ENCODE results near the gene OTULIN.

The OTULIN gene

GRCh38 chr5:14726066-14726838, 61.7 kb downstream of the OTULIN start:
- Histone ChIP-seq H3K4me3 (no peak overlapping the region), H3K36me3 (peaks cover 4 to 64% (median 18%) of the 10 kb centered on the region in 3 donors), H3K4me1 (peaks cover 0 to 26% (median 22%) of the 10 kb centered on the region in 4 donors), H3K27ac (peak overlapping the region; percentile 32 to 33), H3K9me3 (no peaks in the 10 kb centered on the region), H3K27me3 (no peaks in the 10 kb centered on the region)
- intact Hi-C loops (cut with DNase I; ENCODE audit: low total_unique reads) = loop anchor here (5.0 kb wide), 2 partner anchors 146 to 286 kb away; partner anchors contain the start of gene ANKH
- peak in 1 of 2 donors; percentile 56 for DNase-seq
- no peak for TF ChIP-seq CTCF (IDR thresholded peaks at IDR 0.05)

GRCh38 chr5:14727428-14727865, 62.9 kb downstream of the OTULIN start:
- H3K36me3 ChIP-seq = peaks cover 4 to 75% (median 27%) of the 10 kb centered on the region in 3 donors

DNA sequence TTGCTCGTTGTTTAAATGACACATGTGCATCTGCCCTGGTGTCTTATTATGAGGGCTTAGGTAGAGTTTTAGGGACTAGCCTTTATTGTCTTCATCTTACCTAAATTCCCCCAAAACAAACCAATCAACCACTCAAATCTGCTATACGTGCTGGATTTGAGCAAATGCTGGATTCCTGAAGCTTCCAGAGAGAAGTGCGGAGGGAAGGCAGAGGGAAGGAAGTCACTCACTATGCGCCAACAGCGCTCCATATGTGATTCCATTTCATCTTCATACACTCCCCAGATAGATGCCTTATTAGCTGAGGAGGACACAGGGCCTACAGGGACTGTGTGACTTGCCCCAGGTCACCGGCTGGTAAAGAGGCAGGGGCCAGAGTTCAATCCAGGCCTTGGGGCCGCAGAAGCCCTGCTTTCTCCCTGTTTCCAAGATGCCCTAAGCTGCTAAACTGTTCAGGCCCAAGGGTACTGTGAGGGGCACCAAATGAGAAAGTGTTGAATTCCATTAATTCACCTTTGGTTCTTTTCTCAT, 63.5 kb downstream of the OTULIN start:
- Histone ChIP-seq H3K4me3 (no peak overlapping the region), H3K27me3 (no peaks in the 10 kb centered on the region), H3K36me3 (peaks cover 4 to 79% (median 32%) of the 10 kb centered on the region in 3 donors), H3K9me3 (no peaks in the 10 kb centered on the region), H3K4me1 (peaks cover 0 to 26% (median 22%) of the 10 kb centered on the region in 4 donors), H3K27ac (peak overlapping the region; percentile 32 to 60)
- no peak for TF ChIP-seq CTCF (IDR thresholded peaks at IDR 0.05)
- intact Hi-C loops (cut with DNase I; ENCODE audit: low total_unique reads) = loop anchor here (5.0 kb wide), 2 partner anchors 144 to 284 kb away; partner anchors contain the start of gene ANKH
- DNase-seq = no peak

More at GRCh38 chr5:14727428-14727865, 62.9 kb downstream of the OTULIN start:
- peak; percentile 54 to 85 for DNase-seq
- Histone ChIP-seq H3K4me1 (peaks cover 0 to 26% (median 22%) of the 10 kb centered on the region in 4 donors), H3K27ac (peak overlapping the region; percentile 32 to 60), H3K9me3 (no peaks in the 10 kb centered on the region), H3K4me3 (no peak overlapping the region), H3K27me3 (no peaks in the 10 kb centered on the region)
- peak; percentile 91 to 95 for TF ChIP-seq CTCF (IDR thresholded peaks at IDR 0.05)
- intact Hi-C loops (cut with DNase I; ENCODE audit: low total_unique reads) = loop anchor here (5.0 kb wide), 2 partner anchors 145 to 285 kb away; partner anchors contain the start of gene ANKH

DNA sequence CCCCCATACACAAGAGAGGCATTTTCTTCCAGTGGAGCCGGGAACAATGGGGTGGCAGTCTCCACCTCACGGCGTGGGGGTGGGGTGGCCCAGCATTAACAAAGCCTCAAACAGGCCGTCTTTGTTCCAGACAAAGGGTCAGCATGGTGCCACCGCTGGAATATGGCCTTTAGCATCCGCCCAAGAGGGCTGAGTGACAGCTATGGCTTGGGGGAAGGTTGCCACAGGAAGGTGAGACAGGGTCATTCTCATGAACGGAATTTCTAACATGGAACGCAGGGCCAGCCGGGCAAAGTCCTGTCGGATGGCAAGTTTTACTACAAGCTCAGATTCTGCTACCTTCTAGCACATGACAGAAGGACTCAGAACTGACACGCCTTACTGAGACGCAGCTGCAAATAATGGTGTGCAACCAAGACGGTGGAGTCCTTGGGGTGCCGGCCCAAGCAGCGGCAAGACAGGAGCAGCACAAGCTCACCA, 64.0 kb downstream of the OTULIN start:
- Histone ChIP-seq H3K27ac (peak overlapping the region; percentile 32 to 60), H3K27me3 (no peaks in the 10 kb centered on the region), H3K4me3 (no peak overlapping the region), H3K9me3 (no peaks in the 10 kb centered on the region), H3K36me3 (peaks cover 4 to 79% (median 33%) of the 10 kb centered on the region in 3 donors), H3K4me1 (peaks cover 0 to 26% (median 22%) of the 10 kb centered on the region in 4 donors)
- no peak for TF ChIP-seq CTCF (IDR thresholded peaks at IDR 0.05)
- intact Hi-C loops (cut with DNase I; ENCODE audit: low total_unique reads) = loop anchor here (5.0 kb wide), 2 partner anchors 144 to 284 kb away; partner anchors contain the start of gene ANKH
- no peak for DNase-seq

- Histone ChIP-seq H3K27ac (no peak overlapping the region), H3K9me3 (no peaks in the 10 kb centered on the region)
- intact Hi-C loops (cut with DNase I; ENCODE audit: low total_unique reads) = loop anchor here (5.0 kb wide), 2 partner anchors 143 to 283 kb away; partner anchors contain the start of gene ANKH
Measured at GRCh38 chr5:14729448-14730385, 65.2 kb downstream of the OTULIN start.

More at GRCh38 chr5:14729448-14730385, 65.2 kb downstream of the OTULIN start:
- peak in 1 of 2 donors; percentile 56 for DNase-seq
- Histone ChIP-seq H3K4me3 (no peak overlapping the region), H3K36me3 (peaks cover 9 to 79% (median 27%) of the 10 kb centered on the region in 3 donors), H3K4me1 (peaks cover 0 to 26% (median 22%) of the 10 kb centered on the region in 4 donors), H3K27me3 (no peaks in the 10 kb centered on the region)
- no peak for TF ChIP-seq CTCF (IDR thresholded peaks at IDR 0.05)

Data from tibial artery (tissue), 4 donors.